H9 (cell line): Measurements from ENCODE around the gene RRAD. TPM values are rescaled to one million over a fixed set of nuclear protein-coding genes. Genes with fewer than 3 reads are reported as not detected.

Source experiments
- DNase-seq: peaks from one replicate; pipeline ENCODE4 v3.0.0-alpha.2; 2017
- H2AFZ ChIP-seq: one replicate; pipeline ENCODE4 v1.6.1; 2013; ENCODE audit warnings: mild to moderate bottlenecking, low read length, control low read depth, moderate library complexity
- H2AK5ac ChIP-seq: 2 replicates; pipeline ENCODE4 v1.6.1; 2013; ENCODE audit warnings: low read length, control low read depth, mixed read lengths; ENCODE audit not compliant: insufficient read length
- H2BK120ac ChIP-seq: one replicate; pipeline ENCODE4 v1.6.1; 2013; ENCODE audit warnings: low read depth, mild to moderate bottlenecking, low read length, control low read depth, inconsistent platforms; ENCODE audit not compliant: poor library complexity, severe bottlenecking
- H2BK12ac ChIP-seq: 2 replicates; pipeline ENCODE4 v1.6.1; 2013; ENCODE audit warnings: low read length, control low read depth, mixed read lengths, low read depth; ENCODE audit not compliant: insufficient read length
- H2BK15ac ChIP-seq: 2 replicates; pipeline ENCODE4 v1.6.1; 2013; ENCODE audit warnings: low read depth, low read length, control low read depth
- H2BK20ac ChIP-seq: one replicate; pipeline ENCODE4 v1.6.1; 2013; ENCODE audit warnings: low read depth, mild to moderate bottlenecking, low read length, control low read depth, inconsistent platforms; ENCODE audit not compliant: poor library complexity, severe bottlenecking
- H2BK5ac ChIP-seq: 2 replicates; pipeline ENCODE4 v1.6.1; 2013; ENCODE audit warnings: low read length, control low read depth, mixed read lengths; ENCODE audit not compliant: insufficient read length
- H3K14ac ChIP-seq: 2 replicates; pipeline ENCODE4 v1.6.1; 2013; ENCODE audit warnings: low read length, control low read depth; ENCODE audit not compliant: insufficient read depth
- H3K18ac ChIP-seq: 2 replicates; pipeline ENCODE4 v1.6.1; 2013; ENCODE audit warnings: low read depth, mild to moderate bottlenecking, mixed read lengths, low read length, control low read depth; ENCODE audit not compliant: insufficient read length
- H3K23ac ChIP-seq: 2 replicates; pipeline ENCODE4 v1.6.1; 2013; ENCODE audit warnings: low read length, control low read depth, mixed read lengths, low read depth; ENCODE audit not compliant: insufficient read length
- H3K23me2 ChIP-seq: 2 replicates; pipeline ENCODE4 v1.6.1; 2013; ENCODE audit warnings: low read depth, mild to moderate bottlenecking, mixed read lengths, low read length, control low read depth; ENCODE audit not compliant: insufficient read length, poor library complexity, severe bottlenecking
- H3K27ac ChIP-seq: 2 replicates; pipeline ENCODE4 v1.5.1; 2013; ENCODE audit warnings: low read length, control low read depth, mixed read lengths, low read depth; ENCODE audit not compliant: insufficient read length
- H3K27me3 ChIP-seq: 2 replicates; pipeline ENCODE4 v1.6.1; 2013; ENCODE audit warnings: low read length, control low read depth, inconsistent platforms; ENCODE audit not compliant: insufficient read depth
- H3K4ac ChIP-seq: 2 replicates; pipeline ENCODE4 v1.6.1; 2013; ENCODE audit warnings: low read depth, mild to moderate bottlenecking, control low read depth, inconsistent platforms, low read length, moderate library complexity
- H3K4me1 ChIP-seq: 2 replicates; pipeline ENCODE4 v1.6.1; 2013; ENCODE audit warnings: low read length, control low read depth, inconsistent platforms; ENCODE audit not compliant: insufficient read depth
- H3K4me2 ChIP-seq: 2 replicates; pipeline ENCODE4 v1.6.1; 2013; ENCODE audit warnings: low read length, control low read depth, mixed read lengths; ENCODE audit not compliant: insufficient read length, insufficient read depth
- H3K56ac ChIP-seq: 2 replicates; pipeline ENCODE4 v1.6.1; 2013; ENCODE audit warnings: low read depth, mild to moderate bottlenecking, mixed read lengths, low read length, control low read depth; ENCODE audit not compliant: insufficient read length
- H3K79me1 ChIP-seq: 2 replicates; pipeline ENCODE4 v1.6.1; 2013; ENCODE audit warnings: low read depth, mild to moderate bottlenecking, moderate library complexity, low read length, control low read depth, inconsistent platforms; ENCODE audit not compliant: insufficient read depth, poor library complexity, severe bottlenecking
- H3K79me2 ChIP-seq: 2 replicates; pipeline ENCODE4 v1.6.1; 2013; ENCODE audit warnings: low read length, control low read depth, inconsistent platforms; ENCODE audit not compliant: insufficient read depth
- H3K9ac ChIP-seq: 2 replicates; pipeline ENCODE4 v1.6.1; 2013; ENCODE audit warnings: low read length, control low read depth, mixed read lengths; ENCODE audit not compliant: insufficient read length; ENCODE audit errors: extremely low read depth
- H3K9me3 ChIP-seq: one replicate; pipeline ENCODE4 v1.6.1; 2013; ENCODE audit warnings: low read depth, low read length, inconsistent platforms; ENCODE audit not compliant: control insufficient read depth
- H3T11ph ChIP-seq: one replicate; pipeline ENCODE4 v1.6.1; 2013; ENCODE audit warnings: mild to moderate bottlenecking, low read length, control low read depth, inconsistent platforms
- H4K20me1 ChIP-seq: one replicate; pipeline ENCODE4 v1.6.1; 2013; ENCODE audit not compliant: control insufficient read depth, insufficient read length, insufficient read depth
- H4K5ac ChIP-seq: 2 replicates; pipeline ENCODE4 v1.6.1; 2013; ENCODE audit warnings: low read depth, mild to moderate bottlenecking, mixed read lengths, low read length, control low read depth; ENCODE audit not compliant: insufficient read length
- H4K8ac ChIP-seq: replicated peaks from 2 replicates; pipeline ENCODE4 v1.6.1; 2013; ENCODE audit warnings: low read length, control low read depth, mixed read lengths, low read depth; ENCODE audit not compliant: insufficient read length
- H4K91ac ChIP-seq: 2 replicates; pipeline ENCODE4 v1.6.1; 2013; ENCODE audit warnings: low read depth, mild to moderate bottlenecking, moderate library complexity, mixed read lengths, low read length, control low read depth; ENCODE audit not compliant: insufficient read length
- H3K27ac Mint-ChIP-seq, 3 experiments: 2 replicates in 2 of 3; 3 replicates in 1 of 3; pipeline ENCODE4 v1.8.0; 2020 to 2021; ENCODE audit warnings: mixed read lengths in 3 of 3, mild to moderate bottlenecking in 1 of 3, moderate library complexity in 1 of 3
- H3K27me3 Mint-ChIP-seq: 2 replicates; pipeline ENCODE4 v1.8.0; 2021; ENCODE audit warnings: low read depth, mild to moderate bottlenecking, moderate library complexity, mixed read lengths
- H3K36me3 Mint-ChIP-seq, 3 experiments: 2 replicates in 2 of 3; 3 replicates in 1 of 3; pipeline ENCODE4 v1.8.0; 2020 to 2021; ENCODE audit warnings: low read depth in 3 of 3, mixed read lengths in 3 of 3; ENCODE audit not compliant: insufficient read depth in 1 of 3
- H3K4me1 Mint-ChIP-seq, 2 experiments: 2 replicates each; pipeline ENCODE4 v1.8.0; 2020; ENCODE audit warnings: mixed read lengths in 2 of 2
- H3K4me3 Mint-ChIP-seq, 2 experiments: 2 replicates in 1 of 2; 3 replicates in 1 of 2; pipeline ENCODE4 v1.8.0; 2020 to 2021; ENCODE audit warnings: mild to moderate bottlenecking in 2 of 2, mixed read lengths in 2 of 2, moderate library complexity in 1 of 2
- H3K9me3 Mint-ChIP-seq, 2 experiments: 2 replicates in 1 of 2; 3 replicates in 1 of 2; pipeline ENCODE4 v1.8.0; 2020; ENCODE audit warnings: mild to moderate bottlenecking in 2 of 2, mixed read lengths in 2 of 2, moderate library complexity in 1 of 2
- WGBS: extraction: QIAGEN DNeasy Blood & Tissue Kit; methylation state at CpG from one replicate; pipeline ENCODE4 v1.1.7; 2013; ENCODE audit warnings: missing lambda C conversion rate, low lambda C conversion rate, mixed read lengths; ENCODE audit not compliant: insufficient read length; ENCODE audit errors: extremely low coverage; 5-methylcytosine and 5-hydroxymethylcytosine counted together
- total RNA-seq: library from RNA; stranded (reverse); gene quantifications from 2 replicates; pipeline ENCODE4 v1.2.1, GENCODE V29; 2021
- TF ChIP-seq, protein P1 (sequence below): fragments of 200-600 bp; sonication (generic); conservative IDR thresholded peaks from 3 replicates; pipeline ENCODE4 v1.8.0; 2021; ENCODE audit warnings: antibody characterized with exemption, mild to moderate bottlenecking

The RRAD gene
- total RNA-seq, 1 experiment from 2014 or later, result 0.72 TPM

DNA sequence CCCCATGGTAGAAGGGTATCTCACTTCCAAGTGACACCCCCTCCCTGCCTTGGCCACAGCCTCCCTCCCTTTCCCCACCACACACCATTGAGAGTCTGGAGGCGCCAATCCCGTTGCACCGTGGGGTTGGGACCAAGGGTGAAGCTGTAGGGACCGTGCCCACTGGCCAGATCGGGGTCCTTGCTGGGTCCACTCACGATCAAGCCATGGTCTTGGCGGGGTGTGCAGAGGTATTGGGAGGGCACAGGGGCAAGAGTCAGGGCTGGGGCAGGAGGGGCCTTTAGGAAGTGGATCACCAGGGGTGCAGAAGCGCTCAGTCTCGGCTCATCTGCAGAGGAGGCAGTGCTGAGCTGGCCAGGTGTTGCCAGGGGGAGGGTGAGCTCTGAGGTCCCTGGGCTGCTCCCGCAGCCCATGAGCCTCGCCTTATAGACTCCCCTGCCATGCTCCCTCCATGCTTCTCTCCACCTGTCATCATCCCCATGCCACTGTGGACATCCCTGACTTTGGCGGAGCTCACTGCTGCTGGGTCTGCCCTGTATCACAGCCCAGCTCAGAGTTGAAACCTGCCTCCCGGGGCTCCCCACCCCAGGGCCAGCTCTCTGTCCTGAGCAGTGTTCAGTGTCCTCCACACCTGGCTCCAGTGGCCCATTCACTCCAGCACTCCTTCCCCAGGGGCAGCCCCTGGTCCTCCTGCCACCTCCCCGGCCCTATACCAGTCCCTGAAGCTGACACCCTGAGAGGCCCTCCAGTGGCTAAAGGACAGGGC is 15.0 kb downstream of the RRAD start:
- H2BK20ac ChIP-seq, result no peak overlapping the region
- no peak overlapping the region for H2BK120ac ChIP-seq
- no peak overlapping the region for H3K4me2 ChIP-seq
- no peak overlapping the region for H3T11ph ChIP-seq
- Mint-ChIP-seq H3K36me3 (no peaks in the 10 kb centered on the region), H3K4me1 (peaks cover 2 to 12% of the 10 kb centered on the region in 2 experiments; a peak in 3 of 4 replicates), H3K27ac (no peak overlapping the region), H3K4me3 (no peak overlapping the region), H3K27me3 (peaks cover 32% of the 10 kb centered on the region), H3K9me3 (no peaks in the 10 kb centered on the region)
- no CpG with 5 or more reads among the region's 14 CpGs for WGBS
- H2BK12ac ChIP-seq, result no peak overlapping the region
- no peaks in the 10 kb centered on the region for H3K4me1 ChIP-seq
- no peak overlapping the region for H3K18ac ChIP-seq
- H3K9ac ChIP-seq, result no peak overlapping the region
- H3K27ac ChIP-seq, result no peak overlapping the region
- H4K91ac ChIP-seq, result no peak overlapping the region
- H3K79me2 ChIP-seq, result no peaks in the 10 kb centered on the region
- no peak overlapping the region for H4K5ac ChIP-seq
- H2BK5ac ChIP-seq, result no peak overlapping the region
- H3K23me2 ChIP-seq, result no peaks in the 10 kb centered on the region
- H3K23ac ChIP-seq, result no peak overlapping the region
- no peak for DNase-seq
- H3K4ac ChIP-seq, result no peak overlapping the region
- H3K14ac ChIP-seq, result no peak overlapping the region
- H4K8ac ChIP-seq, result no peak overlapping the region
- no peak overlapping the region for H2AK5ac ChIP-seq
- no peaks in the 10 kb centered on the region for H3K27me3 ChIP-seq
- no peak overlapping the region for H3K56ac ChIP-seq
- no peaks in the 10 kb centered on the region for H3K9me3 ChIP-seq
- TF ChIP-seq, protein P1, sequence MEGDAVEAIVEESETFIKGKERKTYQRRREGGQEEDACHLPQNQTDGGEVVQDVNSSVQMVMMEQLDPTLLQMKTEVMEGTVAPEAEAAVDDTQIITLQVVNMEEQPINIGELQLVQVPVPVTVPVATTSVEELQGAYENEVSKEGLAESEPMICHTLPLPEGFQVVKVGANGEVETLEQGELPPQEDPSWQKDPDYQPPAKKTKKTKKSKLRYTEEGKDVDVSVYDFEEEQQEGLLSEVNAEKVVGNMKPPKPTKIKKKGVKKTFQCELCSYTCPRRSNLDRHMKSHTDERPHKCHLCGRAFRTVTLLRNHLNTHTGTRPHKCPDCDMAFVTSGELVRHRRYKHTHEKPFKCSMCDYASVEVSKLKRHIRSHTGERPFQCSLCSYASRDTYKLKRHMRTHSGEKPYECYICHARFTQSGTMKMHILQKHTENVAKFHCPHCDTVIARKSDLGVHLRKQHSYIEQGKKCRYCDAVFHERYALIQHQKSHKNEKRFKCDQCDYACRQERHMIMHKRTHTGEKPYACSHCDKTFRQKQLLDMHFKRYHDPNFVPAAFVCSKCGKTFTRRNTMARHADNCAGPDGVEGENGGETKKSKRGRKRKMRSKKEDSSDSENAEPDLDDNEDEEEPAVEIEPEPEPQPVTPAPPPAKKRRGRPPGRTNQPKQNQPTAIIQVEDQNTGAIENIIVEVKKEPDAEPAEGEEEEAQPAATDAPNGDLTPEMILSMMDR, result no peak
- no peaks in the 10 kb centered on the region for H4K20me1 ChIP-seq
- no peak overlapping the region for H2AFZ ChIP-seq
- no peaks in the 10 kb centered on the region for H3K79me1 ChIP-seq
- no peak overlapping the region for H2BK15ac ChIP-seq
